HCEC 1CT (cell line): ENCODE data around the gene PPP1R3G.
"Not testable (repeated sequence)": the region's sequence is repeated elsewhere in the genome, so short reads cannot be mapped to it uniquely, and the experiment has no call there.

ENCODE experiments used
- DNase-seq: peaks from one replicate; pipeline ENCODE4 v3.0.0-alpha.2; 2017

PPP1R3G gene

DNA sequence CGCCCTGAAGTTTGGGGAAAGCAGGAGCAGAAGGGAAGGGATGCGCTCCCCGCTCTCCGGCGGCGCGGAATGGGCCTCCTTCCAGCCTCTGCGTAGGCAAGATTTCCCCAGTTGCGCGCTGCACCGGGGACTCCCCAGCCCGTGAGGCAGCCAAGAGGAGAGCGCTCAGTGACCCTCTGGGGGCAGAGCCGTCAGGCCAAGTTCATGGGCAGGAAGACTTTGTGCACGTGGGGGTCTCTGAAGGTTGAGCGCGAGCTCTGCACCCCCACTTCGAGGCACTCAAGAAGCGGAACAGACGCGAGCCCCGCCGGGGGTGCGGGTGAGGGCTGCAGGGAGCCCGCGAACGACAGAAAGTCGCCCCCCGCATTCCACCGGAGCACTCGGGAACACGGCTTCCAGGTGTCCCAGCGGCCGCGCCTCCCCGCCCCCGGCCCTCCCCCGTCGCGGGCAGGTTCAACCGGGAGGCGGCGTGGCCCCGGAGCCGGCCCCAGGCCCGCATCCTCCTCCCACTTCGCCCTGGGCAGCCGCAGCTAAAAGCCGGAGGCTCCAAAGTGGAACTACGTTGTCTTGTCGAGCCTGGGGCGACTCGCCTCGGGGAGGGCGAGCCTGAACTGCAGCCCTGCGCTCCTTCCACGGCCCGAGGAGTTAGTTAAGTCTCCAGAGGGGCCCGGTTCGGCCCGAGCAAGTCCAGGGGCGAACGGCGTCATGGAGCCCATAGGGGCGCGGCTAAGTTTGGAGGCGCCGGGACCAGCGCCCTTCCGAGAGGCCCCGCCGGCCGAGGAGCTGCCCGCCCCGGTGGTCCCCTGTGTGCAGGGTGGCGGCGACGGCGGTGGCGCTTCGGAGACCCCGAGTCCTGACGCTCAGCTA, at the start of gene PPP1R3G:
TSS of gene PPP1R3G (plus strand) at position 561 of the 867 bp plus-strand sequence. CDS start at position 706, 145 bp downstream.
- peak; percentile 45 for DNase-seq

DNA sequence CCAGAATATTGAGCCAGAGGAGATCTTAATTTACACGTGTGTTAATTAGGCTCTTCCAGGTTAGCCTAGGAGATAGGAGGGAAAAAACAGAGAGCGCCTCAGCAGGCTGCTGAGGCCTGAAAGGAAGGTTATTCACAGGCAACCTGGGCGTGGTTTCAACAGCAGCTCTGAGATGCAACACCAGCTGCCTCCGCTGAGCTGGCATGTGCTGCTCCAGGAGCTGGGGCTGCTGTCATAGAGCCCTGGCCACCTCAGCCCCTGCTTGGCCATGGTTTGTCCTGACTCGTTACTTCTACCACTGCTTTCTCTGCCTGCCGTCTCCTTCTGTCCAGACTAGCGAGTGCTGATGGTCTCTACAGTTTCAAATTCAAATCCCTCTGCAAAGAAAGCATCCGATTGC, 48.9 kb upstream of the PPP1R3G start:
- peak; percentile 2 for DNase-seq

DNA sequence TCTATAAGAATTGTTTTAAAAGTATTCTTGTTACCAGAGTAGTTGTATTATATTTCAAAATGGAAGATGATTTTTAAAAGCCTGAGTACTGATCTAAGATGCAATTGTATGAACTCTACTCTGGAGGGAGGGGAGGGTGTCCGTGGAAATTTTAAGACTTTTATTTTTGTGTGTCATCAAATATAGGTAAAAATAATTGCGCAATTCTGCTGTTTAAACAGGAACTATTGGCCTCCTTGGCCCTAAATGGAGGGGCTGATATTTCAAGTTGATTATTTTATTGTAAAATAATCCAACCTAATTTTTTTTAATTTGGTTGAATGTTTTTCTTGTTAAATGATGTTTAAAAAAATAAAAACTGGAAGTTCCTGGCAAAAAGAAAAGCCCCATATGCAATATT, 43.2 kb upstream of the PPP1R3G start:
- no peak for DNase-seq

DNA sequence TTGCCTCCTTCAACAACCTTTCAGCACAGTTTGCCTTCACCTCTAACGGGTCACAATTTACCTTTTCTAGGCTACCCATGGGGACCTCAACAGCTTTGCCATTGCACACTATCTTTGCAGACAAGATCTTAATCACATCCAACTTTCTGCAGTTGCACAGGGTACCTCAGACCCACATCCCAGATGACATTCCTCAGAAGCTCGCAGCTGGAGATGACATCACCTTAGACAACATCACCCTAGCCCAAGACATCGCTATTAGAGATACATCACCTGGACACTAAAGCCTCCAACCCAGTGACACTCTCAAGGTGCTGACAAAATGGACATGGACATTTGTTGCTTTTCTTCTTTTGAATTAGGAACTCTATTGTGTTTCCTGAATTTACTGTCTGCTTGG, 42.7 kb upstream of the PPP1R3G start:
- no peak for DNase-seq

DNA sequence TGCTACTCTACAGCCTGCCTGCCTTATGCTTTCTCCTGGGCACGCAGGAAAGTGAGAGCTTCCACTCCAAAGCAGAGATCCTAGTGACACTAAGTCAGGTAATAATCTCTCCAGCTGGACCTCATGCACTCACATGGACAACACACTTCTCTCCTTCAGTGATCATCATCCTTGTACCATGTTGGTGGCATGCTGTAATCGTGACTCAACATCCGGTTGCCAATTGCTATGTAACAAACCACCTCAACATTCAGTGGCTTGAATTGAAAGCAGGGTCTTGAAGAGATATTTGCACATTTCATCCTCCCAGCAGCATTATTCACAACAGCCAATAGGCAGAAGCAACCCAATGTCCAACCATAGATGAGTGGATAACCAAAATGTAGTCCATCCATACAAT, 40.3 kb upstream of the PPP1R3G start:
- DNase-seq, result no peak

DNA sequence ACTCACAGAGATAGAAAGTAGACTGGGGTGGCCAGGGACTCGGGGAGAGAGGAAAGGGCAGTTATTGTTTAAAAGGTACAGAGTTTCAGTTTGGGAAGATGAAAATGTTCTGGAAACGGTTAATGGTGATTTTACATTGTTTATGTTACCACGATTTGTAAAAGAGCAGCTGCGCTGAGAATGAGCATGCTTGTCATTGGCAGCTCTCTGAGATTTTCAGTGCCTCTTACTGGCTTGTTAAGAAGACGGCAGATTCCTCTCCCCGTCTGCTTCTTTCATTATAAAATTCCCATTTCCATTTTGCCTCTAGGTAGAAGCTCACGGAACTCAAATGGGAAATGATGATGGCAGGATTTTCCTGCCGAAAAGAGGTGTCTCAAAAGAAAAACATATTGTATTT, 39.7 kb upstream of the PPP1R3G start:
- no peak for DNase-seq

DNA sequence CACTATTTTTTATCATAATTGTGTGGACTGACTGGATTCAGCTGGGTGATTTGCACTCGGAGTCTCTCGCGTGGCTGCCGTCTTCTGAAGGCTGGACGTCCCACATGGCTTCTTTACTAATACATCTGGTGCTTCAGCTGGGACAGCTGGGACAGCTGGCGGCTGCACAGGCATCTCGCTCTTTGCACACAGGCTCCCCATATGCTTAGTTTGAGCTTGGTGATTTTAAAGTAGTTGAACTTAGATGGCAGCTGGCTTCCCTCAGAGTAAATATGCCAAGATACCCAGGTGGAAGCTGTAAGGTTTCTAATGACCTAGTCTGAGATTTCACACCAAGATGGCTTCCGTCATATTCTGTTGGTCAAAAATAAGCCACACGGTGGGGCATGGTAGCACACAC, 38.7 kb upstream of the PPP1R3G start:
- no peak for DNase-seq

DNA sequence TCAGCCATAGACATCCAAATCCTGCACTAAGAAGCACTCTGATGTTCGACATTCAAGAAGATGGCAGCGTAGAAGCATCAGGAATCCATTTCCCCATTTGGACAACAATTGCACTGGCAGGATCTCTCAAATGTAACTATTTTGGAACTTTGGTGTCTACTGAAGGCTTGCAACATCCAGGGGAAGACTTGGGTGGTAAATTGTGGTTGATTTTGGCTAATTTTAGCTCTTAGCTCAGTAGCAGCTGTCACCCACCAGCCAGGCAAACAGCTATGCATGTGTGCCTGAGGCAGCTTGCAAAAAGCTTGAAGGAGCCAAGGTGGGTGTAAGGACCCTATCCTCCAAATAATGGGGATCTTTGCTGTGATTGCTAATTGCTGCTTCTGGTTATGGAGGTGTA, 35.1 kb upstream of the PPP1R3G start:
- no peak for DNase-seq

DNA sequence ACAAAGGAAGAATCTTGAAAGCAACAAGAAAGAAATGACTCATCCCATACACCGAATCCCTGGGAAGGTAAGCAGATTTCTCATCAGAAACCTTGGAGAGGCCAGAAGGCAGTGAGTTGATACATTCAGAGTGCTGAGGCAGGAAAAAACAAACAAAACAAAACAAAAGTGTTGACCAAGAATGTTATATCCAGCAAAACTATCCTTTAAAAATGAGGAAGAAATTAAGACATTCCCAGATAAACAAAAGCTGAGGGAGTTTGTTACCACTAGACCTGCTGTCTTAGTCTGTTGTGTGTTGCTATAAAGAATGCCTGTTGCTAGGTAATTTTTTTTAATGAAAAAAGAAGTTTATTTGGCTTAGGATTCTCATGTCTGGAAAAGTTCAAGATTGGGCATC, 33.7 kb upstream of the PPP1R3G start:
- DNase-seq, result no peak

DNA sequence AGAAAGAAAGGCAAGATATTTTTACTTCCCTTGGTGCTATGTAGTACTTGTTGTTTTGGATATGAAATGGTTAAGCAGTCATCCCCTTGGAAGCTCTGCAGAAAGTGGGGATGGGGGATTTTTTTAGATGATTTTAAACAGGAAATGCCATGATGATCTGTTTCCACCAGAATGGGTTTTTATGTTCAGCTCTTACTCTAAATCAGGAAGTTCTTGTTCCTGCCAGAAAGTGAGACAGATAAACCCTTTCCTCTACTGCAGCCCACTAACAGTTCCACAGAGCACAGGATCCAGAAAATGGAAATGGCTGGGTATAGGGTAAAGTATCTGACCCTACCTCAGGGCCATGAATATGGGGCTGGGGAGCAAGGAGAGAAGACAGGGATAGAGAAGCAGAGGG, 32.1 kb upstream of the PPP1R3G start:
- DNase-seq, result peak; percentile 17

DNA sequence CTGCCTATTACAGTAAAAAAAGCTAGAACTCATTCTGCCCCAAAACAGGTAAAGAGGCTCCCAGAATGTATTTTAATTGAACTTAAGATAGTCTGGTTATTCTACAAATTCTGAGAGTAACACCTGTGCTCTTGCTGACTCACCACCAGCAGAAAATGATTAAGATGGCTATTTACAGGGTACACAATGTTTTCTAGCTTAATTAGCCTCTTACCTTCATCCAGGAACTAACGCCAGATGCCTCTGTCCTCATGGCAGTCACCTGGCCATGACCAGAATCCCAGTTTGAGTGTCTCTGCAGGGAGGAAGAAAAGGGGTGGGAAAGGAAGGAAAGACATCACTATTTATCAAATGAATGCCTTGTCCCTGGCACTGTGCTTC, 31.3 kb upstream of the PPP1R3G start:
- DNase-seq, result no peak

DNA sequence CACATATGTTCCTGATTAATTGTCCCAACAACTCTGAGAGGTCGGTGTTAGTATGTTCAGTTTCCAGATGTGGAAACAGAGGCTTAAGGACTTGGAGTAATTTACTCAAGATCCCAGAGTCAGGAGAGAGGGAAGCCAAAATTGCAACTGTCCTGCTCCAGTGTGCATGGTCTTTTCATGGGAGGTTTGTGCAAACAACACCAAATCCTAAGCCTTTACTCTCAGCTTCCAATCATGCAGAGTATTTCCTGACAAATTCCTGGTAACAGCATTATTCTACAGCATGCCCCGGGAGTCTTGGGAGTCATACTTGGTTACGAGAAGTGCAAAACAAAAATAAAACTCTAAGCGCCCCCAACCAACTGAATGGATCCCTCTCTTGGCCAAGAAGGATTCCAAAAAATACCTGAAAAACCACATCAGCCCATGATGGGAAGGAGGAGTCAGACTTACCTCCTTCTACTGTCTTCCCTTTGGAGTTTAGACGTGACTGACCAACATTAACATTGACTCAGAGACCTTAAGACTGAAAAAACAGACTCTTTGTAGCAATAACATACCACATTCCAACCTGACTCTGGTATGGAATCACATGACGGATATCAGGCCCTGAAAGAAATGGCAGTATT, 30.8 kb upstream of the PPP1R3G start:
- peak; percentile 22 for DNase-seq

DNA sequence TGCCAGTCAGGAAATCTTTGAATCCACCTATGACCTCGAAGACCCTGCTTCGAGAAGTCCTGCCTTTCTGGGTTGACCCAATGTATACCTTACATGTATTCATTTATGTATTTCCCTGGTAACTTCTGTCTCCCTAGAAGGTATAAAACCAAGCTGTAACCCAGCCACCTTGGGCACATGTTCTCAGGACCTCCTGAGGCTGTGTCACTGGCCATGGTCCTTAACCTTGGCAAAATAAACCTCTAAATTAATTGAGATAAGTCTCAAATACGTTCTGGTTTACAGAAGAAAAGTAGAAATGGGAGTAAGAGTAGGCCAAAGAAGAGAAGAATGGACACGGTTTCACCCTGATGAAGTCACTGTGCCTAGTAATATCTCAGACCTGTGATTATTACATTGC, 30.0 kb upstream of the PPP1R3G start:
- no peak for DNase-seq

DNA sequence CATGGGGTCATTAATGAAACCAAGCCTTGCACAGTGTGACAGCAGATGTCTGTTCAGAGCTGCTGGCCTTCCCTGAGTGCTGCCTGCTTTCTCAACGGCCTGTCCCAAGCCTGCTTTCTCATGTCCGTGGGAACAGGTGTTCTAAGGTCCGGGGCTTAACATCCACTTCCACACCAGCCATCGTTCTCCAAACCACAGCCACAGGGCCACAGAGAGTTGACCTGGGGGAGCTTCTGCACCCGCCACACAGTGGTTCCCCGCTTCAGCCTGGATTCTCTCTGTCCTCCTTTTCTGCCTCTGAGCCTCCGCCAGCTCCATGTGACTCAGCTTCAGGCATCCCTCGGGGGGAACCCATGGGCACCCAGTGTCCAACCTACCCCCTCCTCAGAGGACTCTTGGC, 26.9 kb upstream of the PPP1R3G start:
- no peak for DNase-seq

DNA sequence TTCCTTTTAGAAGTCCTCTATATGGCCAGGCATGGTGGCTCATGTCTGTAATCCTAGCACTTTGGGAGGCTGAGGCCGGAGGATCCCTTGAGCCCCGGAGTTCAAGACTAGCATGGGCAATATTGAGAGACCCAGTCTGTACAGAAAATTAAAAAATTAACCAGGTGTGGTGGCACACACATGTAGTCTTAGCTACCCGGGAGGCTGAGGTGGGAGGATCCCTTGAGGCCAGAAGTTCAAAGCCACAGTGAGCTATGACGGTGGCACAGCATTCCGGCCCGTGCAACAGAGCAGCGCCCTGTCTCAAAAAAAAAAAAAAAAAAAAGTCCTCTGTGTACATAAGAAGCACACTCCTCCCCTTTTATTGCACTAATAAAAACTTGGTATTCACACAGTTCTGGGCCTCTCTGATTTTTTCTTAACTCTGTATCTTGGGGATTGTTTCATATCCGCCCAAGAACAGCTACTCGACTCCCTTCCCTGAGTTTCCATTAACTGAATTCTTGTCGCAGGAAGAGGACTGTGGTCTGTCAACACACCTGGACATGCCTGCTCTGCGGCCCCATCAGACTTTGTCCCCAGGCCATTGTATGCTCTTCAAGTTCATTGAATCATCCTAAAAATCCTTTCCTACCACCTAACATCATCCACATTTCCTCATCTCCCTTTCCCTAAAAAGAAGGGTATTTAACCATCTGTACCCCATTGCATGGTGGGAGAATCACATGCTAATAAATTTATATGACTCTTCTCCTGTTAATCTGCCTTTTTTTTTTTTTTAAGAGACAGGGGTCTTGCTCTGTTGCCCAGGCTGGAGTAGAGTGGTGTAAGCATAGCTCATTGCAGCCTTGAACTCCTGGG, 25.9 kb upstream of the PPP1R3G start:
- DNase-seq, result no peak

DNA sequence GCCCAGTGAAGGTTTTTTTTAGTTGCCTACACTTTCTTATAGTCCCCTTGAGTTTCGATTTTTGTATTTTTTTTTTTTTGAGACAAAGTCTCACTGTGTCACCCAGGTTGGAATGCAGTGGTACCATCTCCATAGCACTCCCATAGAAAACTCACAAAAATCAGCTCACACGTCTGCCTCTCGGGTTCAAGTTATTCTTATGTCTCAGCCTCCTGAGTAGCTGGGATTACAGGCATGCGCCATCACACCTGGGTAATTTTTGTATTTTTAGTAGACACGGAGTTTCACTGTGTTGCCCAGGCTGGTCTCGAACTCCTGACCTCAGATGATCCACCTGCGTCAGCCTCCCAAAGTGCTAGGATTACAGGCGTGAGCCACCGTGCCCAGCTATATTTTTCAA, 24.7 kb upstream of the PPP1R3G start:
- not testable (repeated sequence) for DNase-seq

DNA sequence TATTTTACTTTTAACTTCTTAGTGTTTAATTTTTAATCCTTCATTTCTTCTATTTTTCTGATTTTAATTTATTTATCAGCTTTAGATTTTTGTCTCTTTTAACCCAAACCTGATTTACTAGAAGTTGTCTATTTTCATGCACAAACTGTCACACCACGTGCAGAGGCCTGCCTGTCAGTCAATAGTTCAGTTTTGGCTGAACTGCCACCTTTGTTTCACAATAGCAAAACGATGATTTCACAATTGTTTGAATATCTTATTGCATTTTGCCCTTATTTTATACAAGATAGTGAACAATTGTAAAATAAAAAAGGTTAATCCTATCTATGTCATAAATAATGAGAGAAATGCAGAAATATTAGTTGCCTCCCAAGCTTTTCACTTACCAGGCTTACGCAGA, 24.0 kb upstream of the PPP1R3G start:
- DNase-seq, result no peak

DNA sequence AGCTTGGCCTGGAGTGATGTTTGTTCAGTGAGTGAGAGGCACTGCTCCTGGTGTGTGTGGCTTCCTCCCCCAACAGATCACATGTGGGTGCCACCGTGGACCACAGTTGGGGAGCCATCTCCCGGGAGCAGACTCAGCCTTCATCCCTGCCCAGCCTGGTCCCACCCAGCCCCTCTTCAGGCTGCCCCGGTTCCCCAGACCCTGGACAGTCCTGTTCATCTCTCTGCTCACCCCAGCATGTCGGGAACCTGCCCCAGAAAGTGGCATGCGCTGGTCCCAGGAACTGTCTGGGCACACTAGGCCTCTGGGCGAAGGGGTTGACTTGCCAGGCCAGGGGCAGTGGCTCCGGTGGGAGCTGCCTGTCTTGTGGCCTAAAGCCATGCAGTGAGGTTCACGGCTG, 21.5 kb upstream of the PPP1R3G start:
- DNase-seq, result no peak

DNA sequence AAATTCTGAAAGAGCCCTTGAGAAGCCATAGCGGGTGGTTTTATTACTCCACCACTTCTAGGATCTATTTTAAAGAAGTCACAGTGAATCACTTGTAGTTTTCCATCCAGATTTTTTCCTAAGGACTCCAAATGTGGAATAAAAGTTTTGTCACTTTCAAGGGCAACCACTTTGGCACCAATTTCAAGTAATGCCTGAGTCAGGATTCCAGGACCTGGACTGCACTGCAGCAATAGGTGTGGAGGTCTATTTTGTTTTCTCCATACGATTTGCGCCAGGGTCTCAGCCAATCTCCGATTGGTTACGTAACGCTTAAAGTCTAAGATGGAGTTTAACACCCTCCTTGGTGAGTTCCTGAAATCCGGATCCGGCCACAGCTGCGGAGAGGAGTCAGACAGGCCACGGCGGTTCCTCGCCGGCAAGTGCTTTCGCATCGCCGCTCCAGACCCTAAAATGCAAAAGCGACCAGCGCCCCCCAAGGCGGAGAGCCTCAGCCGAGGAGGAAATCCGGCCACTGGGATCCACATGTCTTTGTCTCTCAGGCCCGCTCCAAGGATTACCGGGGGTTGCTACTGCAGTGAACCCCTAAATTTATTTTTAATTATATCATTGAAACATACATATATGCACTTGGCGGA, 18.6 kb upstream of the PPP1R3G start:
- no peak for DNase-seq

DNA sequence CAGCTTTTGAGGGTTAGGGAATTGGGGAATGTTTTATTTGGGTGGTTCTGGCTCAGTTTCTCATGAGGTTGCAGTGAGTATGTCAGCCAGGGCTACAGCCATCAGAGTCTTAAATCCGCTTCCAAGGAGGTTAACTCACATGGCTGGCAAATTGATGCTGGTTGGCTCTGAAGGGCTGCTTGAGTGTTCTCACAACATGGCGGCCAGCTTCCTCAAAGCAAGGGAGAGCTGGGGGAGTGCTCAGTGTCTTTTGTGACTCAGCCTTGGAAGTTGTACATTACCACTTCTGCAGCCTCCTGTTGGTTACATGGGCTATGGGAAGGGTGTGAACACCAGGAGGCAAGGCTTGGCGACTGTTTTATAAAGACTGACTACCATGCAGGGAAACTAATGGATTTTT, 17.8 kb upstream of the PPP1R3G start:
- no peak for DNase-seq

DNA sequence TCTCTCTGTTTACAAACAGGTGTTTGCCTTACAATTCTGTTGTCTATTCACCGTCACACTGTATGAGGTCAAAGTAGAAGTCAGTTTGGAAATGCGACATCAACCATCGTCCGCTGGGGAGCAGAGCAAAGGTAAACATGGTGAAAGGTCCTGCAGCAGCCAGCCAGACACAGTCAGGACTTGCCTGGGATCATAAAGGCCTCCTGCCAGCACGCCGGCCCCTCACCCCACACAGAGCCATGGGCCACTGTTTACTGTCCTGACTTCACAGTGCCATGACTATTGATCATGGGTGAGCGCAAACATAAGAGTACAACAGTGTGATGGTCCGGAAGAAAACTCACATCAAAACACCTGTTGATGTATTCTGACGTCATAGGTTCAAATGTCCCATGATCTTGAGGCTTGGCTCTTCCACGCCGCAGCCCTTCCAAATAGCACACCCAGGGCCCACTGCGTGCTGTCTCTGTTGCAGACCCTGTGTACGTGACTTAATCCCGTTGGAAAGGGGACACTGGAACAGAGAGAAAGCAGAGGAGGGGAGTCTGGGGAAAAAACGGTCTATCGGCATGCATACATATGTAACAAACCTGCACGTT, 16.9 kb upstream of the PPP1R3G start:
- no peak for DNase-seq

DNA sequence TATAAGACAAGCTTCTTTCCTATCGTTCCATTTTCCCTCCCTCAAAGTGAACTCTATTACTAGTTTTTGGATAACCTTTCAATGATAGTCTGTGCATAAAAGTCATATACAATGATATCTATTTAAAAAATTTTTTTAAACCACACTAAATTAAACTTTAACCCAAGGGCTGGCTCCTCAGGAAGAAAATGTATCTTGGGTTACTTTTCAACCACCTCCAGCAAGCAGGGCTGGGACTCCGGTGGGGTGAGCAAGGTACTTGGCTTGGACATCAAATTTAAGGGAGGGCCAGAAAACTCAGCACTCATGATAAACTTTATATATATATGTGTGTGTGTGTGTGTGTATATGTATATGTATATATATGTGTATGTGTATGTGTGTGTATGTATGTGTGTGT, 13.9 kb upstream of the PPP1R3G start:
- DNase-seq, result no peak

DNA sequence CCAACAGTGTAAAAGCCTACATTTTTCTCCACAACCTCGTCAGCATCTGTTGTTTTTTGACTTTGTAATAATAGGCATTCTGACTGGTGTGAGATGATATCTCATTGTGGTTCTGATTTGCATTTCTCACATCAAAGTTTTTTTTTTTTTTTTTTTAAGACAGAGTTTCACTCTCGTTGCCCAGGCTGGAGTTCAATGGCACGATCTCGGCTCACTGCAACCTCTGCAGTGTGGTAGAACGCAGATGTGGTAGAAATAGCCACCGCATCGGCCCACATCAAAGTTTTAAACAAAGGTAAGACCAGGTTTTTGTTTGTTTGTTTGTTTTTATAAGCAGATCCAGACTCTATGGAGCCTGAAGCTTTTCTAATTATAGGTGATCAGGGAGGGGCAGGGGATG, 12.7 kb upstream of the PPP1R3G start:
- DNase-seq, result no peak
